Measurements from ENCODE around the gene ERC2. TPM values are rescaled to one million over a fixed set of nuclear protein-coding genes. Genes with fewer than 3 reads are reported as not detected.

The ERC2 gene
- total and polyA plus RNA-seq, 7 donors: 0.52 to 5.7 (median 1.2) TPM; not detected in 2

GRCh38 chr3:56379723-56380287 is 88.5 kb downstream of the ERC2 start:
- Histone ChIP-seq H3K4me3 (no peak overlapping the region), H3K27ac (no peak overlapping the region), H3K36me3 (no peaks in the 10 kb centered on the region), H3K27me3 (no peaks in the 10 kb centered on the region), H3K4me1 (no peaks in the 10 kb centered on the region), H3K9me3 (peaks cover 0 to 4% (median 1%) of the 10 kb centered on the region in 4 donors)
- intact Hi-C loops (cut with DNase I): no loop called here
- WGBS, 2 donors: 57 to 60% methylated on average over 7 of the region's 7 CpGs
- TF ChIP-seq POLR2AphosphoS5 (IDR thresholded peaks at IDR 0.05) (no peak), POLR2A (IDR thresholded peaks at IDR 0.05) (no peak), CTCF (IDR thresholded peaks at IDR 0.05) (no peak), EP300 (IDR thresholded peaks at IDR 0.05) (no peak)
- DNase-seq: no peak

GRCh38 chr3:56375654-56376053 is 92.6 kb downstream of the ERC2 start:
- no peak overlapping the region for H3K4me3 ChIP-seq
- no peak for TF ChIP-seq EP300 (IDR thresholded peaks at IDR 0.05)
- no peak for DNase-seq
- peaks cover 0 to 4% (median 1%) of the 10 kb centered on the region in 4 donors for H3K9me3 ChIP-seq
- no peaks in the 10 kb centered on the region for H3K4me1 ChIP-seq
- H3K27ac ChIP-seq: no peak overlapping the region
- WGBS, 2 donors: 71 to 86% methylated on average over 3 of the region's 3 CpGs
- H3K27me3 ChIP-seq: no peaks in the 10 kb centered on the region
- no peaks in the 10 kb centered on the region for H3K36me3 ChIP-seq
- intact Hi-C loops (cut with DNase I): no loop called here

- Histone ChIP-seq H3K4me3 (no peak overlapping the region), H3K27ac (no peak overlapping the region), H3K36me3 (no peaks in the 10 kb centered on the region), H3K27me3 (no peaks in the 10 kb centered on the region), H3K9me3 (peaks cover 0 to 4% (median 1%) of the 10 kb centered on the region in 4 donors), H3K4me1 (no peaks in the 10 kb centered on the region)
- TF ChIP-seq POLR2AphosphoS5 (IDR thresholded peaks at IDR 0.05) (no peak), CTCF (IDR thresholded peaks at IDR 0.05) (no peak), POLR2A (IDR thresholded peaks at IDR 0.05) (no peak), EP300 (IDR thresholded peaks at IDR 0.05) (no peak)
- 62 to 69% methylated on average over 1 of the region's 1 CpG for WGBS, 2 donors
- DNase-seq: no peak
- intact Hi-C loops (cut with DNase I): no loop called here
Measured at GRCh38 chr3:56373386-56373785, 94.9 kb downstream of the ERC2 start.

GRCh38 chr3:56370991-56371775 is 97.1 kb downstream of the ERC2 start:
- WGBS, 2 donors: 69 to 76% methylated on average over 3 of the region's 3 CpGs
- no peaks in the 10 kb centered on the region for H3K4me1 ChIP-seq
- intact Hi-C loops (cut with DNase I): no loop called here
- no peak overlapping the region for H3K27ac ChIP-seq
- no peak for DNase-seq
- no peak overlapping the region for H3K4me3 ChIP-seq
- no peaks in the 10 kb centered on the region for H3K36me3 ChIP-seq
- H3K9me3 ChIP-seq: peaks cover 0 to 4% (median 1%) of the 10 kb centered on the region in 4 donors
- H3K27me3 ChIP-seq: no peaks in the 10 kb centered on the region
- no peak for TF ChIP-seq POLR2A (IDR thresholded peaks at IDR 0.05)
- no peak for TF ChIP-seq EP300 (IDR thresholded peaks at IDR 0.05)
- no peak for TF ChIP-seq CTCF (IDR thresholded peaks at IDR 0.05)
- no peak for TF ChIP-seq POLR2AphosphoS5 (IDR thresholded peaks at IDR 0.05)

- H3K27ac ChIP-seq: no peak overlapping the region
- intact Hi-C loops (cut with DNase I): no loop called here
- no peaks in the 10 kb centered on the region for H3K4me1 ChIP-seq
- TF ChIP-seq POLR2A (IDR thresholded peaks at IDR 0.05) (no peak), EP300 (IDR thresholded peaks at IDR 0.05) (no peak), POLR2AphosphoS5 (IDR thresholded peaks at IDR 0.05) (no peak), CTCF (IDR thresholded peaks at IDR 0.05) (no peak)
- H3K4me3 ChIP-seq: no peak overlapping the region
- H3K9me3 ChIP-seq: no peaks in the 10 kb centered on the region
- 84 to 92% methylated on average over 3 of the region's 3 CpGs for WGBS, 2 donors
- no peak for DNase-seq
- no peaks in the 10 kb centered on the region for H3K36me3 ChIP-seq
- no peaks in the 10 kb centered on the region for H3K27me3 ChIP-seq
Measured at GRCh38 chr3:56369914-56370313, 98.4 kb downstream of the ERC2 start.
